SJCRH30 (cell line): ENCODE data around the gene DLGAP4. TPM values are rescaled to one million over a fixed set of nuclear protein-coding genes. Genes with fewer than 3 reads are reported as not detected.
"Not testable (repeated sequence)": the region's sequence is repeated elsewhere in the genome, so short reads cannot be mapped to it uniquely, and the experiment has no call there.

Experiments
- DNase-seq, 2 experiments: peaks; one replicate each; pipeline ENCODE4 v3.0.0-alpha.2; 2015 to 2020
- H3K27ac ChIP-seq: fragments of 250-450 bp; sonication (Bioruptor Pico); 2 replicates; pipeline ENCODE4 v1.5.1; 2020; ENCODE audit warnings: mild to moderate bottlenecking, moderate library complexity
- H3K27me3 ChIP-seq: fragments of 250-450 bp; sonication (Bioruptor Pico); 2 replicates; pipeline ENCODE4 v1.5.1; 2020; ENCODE audit warnings: mild to moderate bottlenecking, moderate library complexity
- H3K36me3 ChIP-seq: fragments of 250-450 bp; sonication (Bioruptor Pico); 2 replicates; pipeline ENCODE4 v1.5.1; 2020; ENCODE audit warnings: mild to moderate bottlenecking, moderate library complexity
- H3K4me1 ChIP-seq: fragments of 250-450 bp; sonication (Bioruptor Pico); 2 replicates; pipeline ENCODE4 v1.5.1; 2020; ENCODE audit warnings: mild to moderate bottlenecking, moderate library complexity
- H3K4me3 ChIP-seq: fragments of 250-450 bp; sonication (Bioruptor Pico); 2 replicates; pipeline ENCODE4 v1.5.1; 2020; ENCODE audit warnings: mild to moderate bottlenecking, moderate library complexity
- H3K9me3 ChIP-seq: fragments of 250-450 bp; sonication (Bioruptor Pico); replicated peaks from 2 replicates; pipeline ENCODE4 v1.5.1; 2020; ENCODE audit warnings: mild to moderate bottlenecking, moderate library complexity
- total RNA-seq: library from RNA; depleted of rRNA; stranded (reverse); fragments of >200 nt; shearing (Covaris generic); gene quantifications from 2 replicates; pipeline ENCODE4 v1.2.3, GENCODE V29; 2014

The DLGAP4 gene
- total RNA-seq, 1 experiment from 2014 or later: 18.4 TPM

DNA sequence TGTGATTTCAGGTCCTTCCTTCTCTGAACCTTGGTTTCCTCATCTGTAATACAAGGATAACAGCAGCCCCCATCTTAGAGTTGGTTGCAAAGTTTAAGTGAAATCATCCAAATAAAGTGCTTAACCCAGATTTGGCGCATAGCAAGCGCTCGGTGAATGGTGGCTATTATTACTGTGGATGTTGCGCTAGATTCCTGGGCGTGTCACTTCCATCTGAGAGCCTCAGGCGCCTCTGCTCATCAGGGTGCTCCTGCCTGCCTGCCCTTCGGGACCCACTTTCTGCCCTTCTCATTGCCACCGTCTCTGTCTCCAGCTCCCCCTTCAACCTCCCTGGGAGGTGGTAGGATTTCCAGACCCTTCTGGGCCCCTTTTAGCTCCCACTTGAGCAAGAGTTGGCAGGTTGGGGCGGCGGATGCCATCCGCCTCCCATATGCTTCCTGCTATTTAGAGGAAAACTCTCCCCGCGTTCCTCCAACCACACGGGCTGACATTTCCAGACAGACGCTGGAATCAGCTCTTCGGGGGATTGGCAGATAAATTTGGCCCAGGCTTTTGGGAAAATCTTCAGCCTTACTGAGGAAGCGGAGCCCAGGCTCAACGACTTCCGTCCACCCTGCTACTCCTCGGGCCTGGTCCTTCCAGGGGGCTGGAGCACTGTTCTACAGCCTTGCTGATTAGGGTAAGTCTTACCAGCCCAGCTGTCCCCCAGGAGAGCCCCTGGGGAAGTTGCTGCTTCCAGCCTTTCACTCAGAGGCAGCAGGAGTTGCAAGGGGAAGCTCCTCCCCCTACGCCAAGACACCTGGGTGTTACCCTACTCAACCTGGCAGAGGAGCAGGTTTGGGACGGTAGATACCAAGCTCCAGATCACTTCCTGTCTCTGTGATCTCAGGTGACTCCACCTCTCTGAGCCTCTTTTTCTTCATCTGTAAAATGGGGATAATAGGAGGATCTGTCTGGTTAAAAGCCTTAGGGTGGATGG lies 71.5 kb downstream of the DLGAP4 start:
- Histone ChIP-seq H3K27me3 (peaks cover 12% of the 10 kb centered on the region), H3K4me1 (no peaks in the 10 kb centered on the region), H3K9me3 (no peaks in the 10 kb centered on the region), H3K36me3 (no peaks in the 10 kb centered on the region), H3K27ac (no peak overlapping the region), H3K4me3 (no peak overlapping the region)
- DNase-seq: no peak

DNA sequence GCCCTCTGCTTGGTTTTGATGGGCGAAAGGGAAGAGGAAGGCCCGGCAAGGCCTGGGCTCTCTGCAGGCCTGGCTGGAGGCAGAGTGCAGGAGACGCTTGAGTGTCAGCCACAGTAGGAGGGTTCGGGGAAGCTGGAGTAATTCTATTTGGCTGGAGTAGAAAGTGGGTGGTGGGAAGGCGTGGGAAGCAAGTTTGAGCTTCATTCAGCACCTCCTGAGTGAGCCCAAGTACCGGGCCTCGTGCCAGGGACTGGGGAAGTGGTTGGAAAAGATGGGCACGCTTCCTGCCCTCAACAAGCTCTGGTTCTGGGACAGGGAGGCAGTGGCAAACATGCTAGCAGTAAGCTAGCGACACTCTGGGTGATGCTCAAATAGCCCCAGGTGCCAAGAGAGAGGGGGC lies 72.5 kb downstream of the DLGAP4 start:
- Histone ChIP-seq H3K27ac (no peak overlapping the region), H3K36me3 (no peaks in the 10 kb centered on the region), H3K4me1 (no peaks in the 10 kb centered on the region), H3K9me3 (no peaks in the 10 kb centered on the region), H3K27me3 (peaks cover 12% of the 10 kb centered on the region), H3K4me3 (no peak overlapping the region)
- no peak for DNase-seq

- H3K9me3 ChIP-seq, H3K4me3 ChIP-seq, H3K27ac ChIP-seq, H3K4me1 ChIP-seq, H3K36me3 ChIP-seq, DNase-seq: not testable (repeated sequence)
- peaks cover 12% of the 10 kb centered on the region for H3K27me3 ChIP-seq
These were observed 73.8 kb downstream of the DLGAP4 start for GRCh38 chr20:36379914-36380313.

- peak; percentile 70 to 87 for DNase-seq
- H3K36me3 ChIP-seq: no peaks in the 10 kb centered on the region
- H3K4me1 ChIP-seq: no peaks in the 10 kb centered on the region
- no peak overlapping the region for H3K4me3 ChIP-seq
- H3K27ac ChIP-seq: no peak overlapping the region
- peaks cover 1% of the 10 kb centered on the region; the same call in 1 of the 2 replicates for H3K27me3 ChIP-seq
- no peaks in the 10 kb centered on the region for H3K9me3 ChIP-seq
These were observed 78.0 kb downstream of the DLGAP4 start for GRCh38 chr20:36384022-36384619.

GRCh38 chr20:36385503-36385902 lies 79.4 kb downstream of the DLGAP4 start:
- H3K4me3 ChIP-seq: no peak overlapping the region
- 0 out of 2 replicates have a peak, but pooled peaks cover 3% of the 10 kb centered on the region for H3K27me3 ChIP-seq
- DNase-seq: no peak
- no peak overlapping the region for H3K27ac ChIP-seq
- H3K9me3 ChIP-seq: no peaks in the 10 kb centered on the region
- no peaks in the 10 kb centered on the region for H3K4me1 ChIP-seq
- no peaks in the 10 kb centered on the region for H3K36me3 ChIP-seq

DNA sequence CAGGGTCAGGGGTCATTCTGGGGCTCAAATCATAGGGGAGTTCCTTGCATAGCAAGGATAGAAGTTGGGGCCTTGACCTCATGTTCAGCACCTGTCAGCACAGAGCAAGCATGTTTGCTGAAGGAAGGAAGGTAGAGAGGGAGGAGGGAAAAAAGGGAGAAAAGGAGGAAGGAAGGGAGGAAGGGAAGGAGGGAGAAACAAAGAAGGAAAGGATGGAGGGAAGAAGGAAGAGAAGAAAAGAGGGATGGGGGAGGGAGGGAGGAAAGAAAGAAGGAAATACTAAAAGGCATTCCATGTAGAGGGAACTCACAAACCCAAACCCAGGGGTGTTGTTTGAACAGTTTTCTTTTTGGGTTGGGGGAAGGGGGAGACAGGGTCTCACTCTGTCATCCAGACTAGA lies 80.1 kb downstream of the DLGAP4 start:
- Histone ChIP-seq H3K36me3 (no peaks in the 10 kb centered on the region), H3K4me3 (no peak overlapping the region), H3K9me3 (no peaks in the 10 kb centered on the region), H3K4me1 (no peaks in the 10 kb centered on the region), H3K27ac (no peak overlapping the region), H3K27me3 (peaks cover 9% of the 10 kb centered on the region; the same call in 1 of the 2 replicates)
- no peak for DNase-seq

DNA sequence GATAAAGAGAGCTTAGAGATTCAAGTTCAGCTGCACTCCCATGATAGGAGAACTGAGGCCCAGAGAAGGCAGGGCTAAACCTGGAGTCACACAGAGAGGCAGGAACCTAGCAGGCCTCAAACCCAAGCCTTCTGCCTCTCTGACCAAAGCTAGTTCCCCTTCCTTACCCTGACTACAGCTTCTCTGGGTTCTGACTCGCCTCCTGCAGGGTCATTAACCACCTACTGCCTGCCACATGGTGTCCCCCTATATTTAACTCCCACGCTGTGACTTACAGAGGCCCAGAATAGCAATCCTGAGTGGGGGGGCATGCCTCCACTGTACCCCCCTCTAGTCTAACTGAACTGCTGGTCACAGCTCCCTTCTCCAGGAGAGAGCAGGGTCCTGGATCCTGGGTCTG lies 84.1 kb downstream of the DLGAP4 start:
- Histone ChIP-seq H3K9me3 (no peaks in the 10 kb centered on the region), H3K4me3 (no peak overlapping the region), H3K36me3 (no peaks in the 10 kb centered on the region), H3K4me1 (no peaks in the 10 kb centered on the region), H3K27me3 (peaks cover 25% of the 10 kb centered on the region), H3K27ac (no peak overlapping the region)
- no peak for DNase-seq

GRCh38 chr20:36390719-36391415 lies 84.7 kb downstream of the DLGAP4 start:
- H3K9me3 ChIP-seq: no peaks in the 10 kb centered on the region
- H3K27ac ChIP-seq: no peak overlapping the region
- no peaks in the 10 kb centered on the region for H3K4me1 ChIP-seq
- H3K27me3 ChIP-seq: peaks cover 25% of the 10 kb centered on the region
- H3K4me3 ChIP-seq: no peak overlapping the region
- DNase-seq: no peak
- no peaks in the 10 kb centered on the region for H3K36me3 ChIP-seq

DNA sequence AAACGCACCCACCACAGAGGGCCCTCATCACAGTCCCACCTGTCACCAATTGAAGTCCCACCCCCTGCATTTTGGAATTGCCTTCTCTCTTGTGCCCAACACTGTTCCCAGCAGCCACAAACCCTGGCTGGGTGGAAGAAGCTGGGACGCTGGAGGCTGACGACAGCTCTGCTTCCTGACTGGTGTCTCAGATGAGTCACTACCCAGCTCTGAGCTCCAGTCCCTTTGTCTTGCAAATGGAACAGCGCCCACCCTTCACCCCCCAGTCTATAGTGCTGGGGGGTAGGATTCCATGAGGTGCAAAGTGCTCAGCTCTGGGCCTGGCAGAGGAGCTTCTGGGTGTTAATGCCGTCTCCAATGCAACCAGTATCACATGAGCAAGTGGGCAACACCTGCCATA lies 85.3 kb downstream of the DLGAP4 start:
- DNase-seq: no peak
- no peaks in the 10 kb centered on the region for H3K36me3 ChIP-seq
- H3K27me3 ChIP-seq: peaks cover 25% of the 10 kb centered on the region
- H3K4me3 ChIP-seq: no peak overlapping the region
- H3K9me3 ChIP-seq: no peaks in the 10 kb centered on the region
- no peak overlapping the region for H3K27ac ChIP-seq
- H3K4me1 ChIP-seq: no peaks in the 10 kb centered on the region

DNA sequence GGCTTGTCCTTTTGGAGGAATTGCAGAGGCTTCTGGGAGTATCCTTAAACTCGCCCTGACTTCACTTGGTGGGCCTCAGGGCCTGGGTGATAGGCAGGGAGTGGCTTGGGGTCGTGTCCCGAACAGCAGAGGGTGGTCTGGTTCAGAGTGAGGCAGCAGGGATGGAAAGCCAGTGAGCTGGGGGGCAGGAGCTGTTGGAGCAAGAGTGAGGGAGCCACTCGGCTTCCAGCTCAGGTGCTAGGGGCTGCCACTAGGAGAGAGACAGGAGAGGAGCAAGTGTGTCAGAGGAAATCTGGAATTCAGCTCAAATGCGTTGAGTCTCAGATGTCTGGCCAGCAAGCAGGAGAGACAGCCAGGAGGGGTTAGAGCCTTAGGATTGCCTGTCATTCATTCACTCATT lies 85.8 kb downstream of the DLGAP4 start:
- Histone ChIP-seq H3K27me3 (peaks cover 25% of the 10 kb centered on the region), H3K27ac (no peak overlapping the region), H3K9me3 (no peaks in the 10 kb centered on the region), H3K36me3 (no peaks in the 10 kb centered on the region), H3K4me1 (no peaks in the 10 kb centered on the region), H3K4me3 (no peak overlapping the region)
- DNase-seq: no peak

DNA sequence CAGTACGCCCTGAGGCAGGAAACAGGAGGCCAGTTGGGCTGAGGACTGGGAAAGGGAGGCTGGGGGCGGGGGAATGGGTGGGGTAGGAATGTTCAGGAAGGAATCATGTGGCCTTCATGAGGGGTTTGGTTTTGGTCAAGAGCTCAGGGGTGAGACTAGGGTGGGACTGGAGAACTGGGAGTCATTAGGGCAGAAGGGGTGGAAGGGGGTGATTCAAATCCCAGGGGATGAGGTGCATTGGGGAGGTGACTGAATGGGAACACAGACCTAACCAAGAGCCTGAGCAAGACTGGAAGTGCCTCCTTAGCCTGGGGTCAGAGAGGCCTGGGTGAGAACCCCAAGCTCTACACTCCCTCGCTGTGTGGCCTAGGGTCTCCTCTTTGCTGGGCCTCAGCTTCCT lies 86.8 kb downstream of the DLGAP4 start:
- H3K4me1 ChIP-seq: no peaks in the 10 kb centered on the region
- no peaks in the 10 kb centered on the region for H3K9me3 ChIP-seq
- H3K27ac ChIP-seq: no peak overlapping the region
- H3K4me3 ChIP-seq: no peak overlapping the region
- no peaks in the 10 kb centered on the region for H3K36me3 ChIP-seq
- no peak for DNase-seq
- H3K27me3 ChIP-seq: peaks cover 25% of the 10 kb centered on the region

- no peak for DNase-seq
- no peaks in the 10 kb centered on the region for H3K9me3 ChIP-seq
- H3K27ac ChIP-seq: no peak overlapping the region
- H3K36me3 ChIP-seq: no peaks in the 10 kb centered on the region
- H3K27me3 ChIP-seq: peaks cover 25% of the 10 kb centered on the region
- no peaks in the 10 kb centered on the region for H3K4me1 ChIP-seq
- H3K4me3 ChIP-seq: no peak overlapping the region
These were observed 88.3 kb downstream of the DLGAP4 start for GRCh38 chr20:36394340-36394965.

GRCh38 chr20:36396340-36396739 lies 90.2 kb downstream of the DLGAP4 start:
- H3K27me3 ChIP-seq: peaks cover 23% of the 10 kb centered on the region
- no peak overlapping the region for H3K27ac ChIP-seq
- H3K4me1 ChIP-seq: peaks cover 4% of the 10 kb centered on the region; the same call in 1 of the 2 replicates
- no peak for DNase-seq
- H3K4me3 ChIP-seq: no peak overlapping the region
- no peaks in the 10 kb centered on the region for H3K9me3 ChIP-seq
- H3K36me3 ChIP-seq: no peaks in the 10 kb centered on the region

DNA sequence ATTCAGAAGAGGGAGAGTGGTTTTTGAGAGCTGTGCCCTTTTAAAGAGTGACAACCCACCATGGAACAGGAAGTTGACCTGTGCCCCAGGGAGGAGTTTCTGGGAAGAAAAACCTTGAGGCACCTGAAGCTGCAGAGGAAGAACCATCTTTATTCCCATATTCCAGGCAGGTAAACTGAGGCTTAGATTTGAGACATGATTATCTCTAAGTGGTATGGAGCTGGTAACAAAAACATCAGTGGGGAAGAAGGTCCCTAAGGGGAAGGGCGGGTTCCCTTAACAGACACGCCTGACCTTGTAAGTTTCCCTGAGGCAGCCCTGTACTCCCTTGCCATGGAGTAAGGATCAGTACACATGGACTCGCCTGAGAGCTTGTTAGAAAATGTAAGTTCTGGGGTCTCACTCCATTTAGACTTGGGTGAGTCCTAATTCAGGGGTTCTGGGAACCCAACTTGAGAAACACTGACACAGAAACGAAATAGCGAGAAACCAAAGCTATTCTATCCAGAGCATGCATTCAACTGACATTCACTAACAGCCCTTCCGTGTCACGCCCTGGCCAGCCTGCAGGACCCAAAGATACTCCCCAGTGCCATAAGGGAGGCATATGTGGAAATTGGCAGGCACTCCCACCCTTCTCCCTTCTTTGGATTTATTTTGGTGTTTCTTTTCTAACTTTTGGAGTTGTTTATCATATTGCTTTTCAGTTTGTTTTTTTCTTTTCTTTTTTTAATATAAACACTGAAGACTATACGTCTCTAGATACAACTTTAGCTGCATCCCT lies 90.9 kb downstream of the DLGAP4 start:
- H3K27me3 ChIP-seq: peaks cover 26% of the 10 kb centered on the region
- no peaks in the 10 kb centered on the region for H3K36me3 ChIP-seq
- no peak for DNase-seq
- no peak overlapping the region for H3K4me3 ChIP-seq
- H3K27ac ChIP-seq: no peak overlapping the region
- H3K9me3 ChIP-seq: no peaks in the 10 kb centered on the region
- peaks cover 4% of the 10 kb centered on the region; the same call in 1 of the 2 replicates for H3K4me1 ChIP-seq
